Esophagus muscularis mucosa (tissue), 4 donors: Measurements from ENCODE around the gene DOCK1. TPM values are rescaled to one million over a fixed set of nuclear protein-coding genes. Genes with fewer than 3 reads are reported as not detected.

Experiments used
- DNase-seq: peaks from one replicate; pipeline ENCODE4 v3.0.0-alpha.2; 2017; ENCODE audit errors: extremely low spot score
- H3K27ac ChIP-seq, 4 donors: fragments of 200-600 bp; sonication (generic); replicated peaks in 1 of 4; 1 replicate in 3 of 4; 2 replicates in 1 of 4; pipeline ENCODE4 v1.5.1; 2016 to 2019; ENCODE audit warnings: mild to moderate bottlenecking in 1 of 4
- H3K27me3 ChIP-seq, 4 donors: fragments of 200-600 bp; sonication (generic); one replicate each; pipeline versions ENCODE4 v1.5.1 to v1.6.0; 2016 to 2019
- H3K36me3 ChIP-seq, 4 donors: fragments of 200-600 bp; sonication (generic); one replicate each; pipeline ENCODE4 v1.5.1; 2016 to 2019
- H3K4me1 ChIP-seq, 4 donors: fragments of 200-600 bp; sonication (generic); one replicate each; pipeline ENCODE4 v1.5.1; 2016 to 2019
- H3K4me3 ChIP-seq, 4 donors: fragments of 200-600 bp; sonication (generic); 1 replicate in 2 of 4; 2 replicates in 2 of 4; pipeline ENCODE4 v1.5.1; 2016 to 2019; ENCODE audit warnings: mild to moderate bottlenecking in 4 of 4, moderate library complexity in 1 of 4
- H3K9me3 ChIP-seq, 4 donors: fragments of 200-600 bp; sonication (generic); 1 replicate in 3 of 4; 2 replicates in 1 of 4; pipeline ENCODE4 v1.5.1; 2016 to 2019
- EP300 ChIP-seq: sonication (generic); formaldehyde crosslinking; IDR thresholded peaks from one replicate; pipeline ENCODE4 v1.6.1; 2017; ENCODE audit warnings: antibody characterized with exemption
- POLR2A ChIP-seq: fragments of 450-650 bp; IDR thresholded peaks from one replicate; pipeline ENCODE4 v1.6.1; 2017; ENCODE audit warnings: antibody characterized with exemption, moderate library complexity, mild to moderate bottlenecking, low read depth
- POLR2AphosphoS5 ChIP-seq, 2 donors: sonication (generic); formaldehyde crosslinking; IDR thresholded peaks; one replicate each; pipeline ENCODE4 v1.6.1; 2017; ENCODE audit warnings: antibody characterized with exemption in 2 of 2
- WGBS: methylation state at CpG from one replicate; pipeline ENCODE4 v1.1.5; 2018; 5-methylcytosine and 5-hydroxymethylcytosine counted together
- intact Hi-C: fragments of 100-400 bp; cut with DNase I; formaldehyde crosslinking; loops from one replicate; pipeline ENCODE4 v1.15.1; 2023
- total RNA-seq, 4 donors: library from RNA; depleted of rRNA; stranded (reverse); fragments of >200 nt; gene quantifications; one replicate each; pipeline versions ENCODE4 v1.1.0 to v1.2.1, GENCODE V29; 2016
- TF ChIP-seq, protein P1 (sequence below), 3 experiments: fragments of 200-600 bp in 2 of 3; fragments of 450-650 bp in 1 of 3; sonication (generic) in 2 of 3; IDR thresholded peaks; one replicate each; pipeline ENCODE4 v1.5.1; 2017 to 2019; ENCODE audit warnings: antibody characterized with exemption in 3 of 3, mild to moderate bottlenecking in 2 of 3, moderate library complexity in 1 of 3

The DOCK1 gene
- total RNA-seq, result 10 to 100 TPM; 41.4 to 60.3 (median 55.3) TPM

DNA sequence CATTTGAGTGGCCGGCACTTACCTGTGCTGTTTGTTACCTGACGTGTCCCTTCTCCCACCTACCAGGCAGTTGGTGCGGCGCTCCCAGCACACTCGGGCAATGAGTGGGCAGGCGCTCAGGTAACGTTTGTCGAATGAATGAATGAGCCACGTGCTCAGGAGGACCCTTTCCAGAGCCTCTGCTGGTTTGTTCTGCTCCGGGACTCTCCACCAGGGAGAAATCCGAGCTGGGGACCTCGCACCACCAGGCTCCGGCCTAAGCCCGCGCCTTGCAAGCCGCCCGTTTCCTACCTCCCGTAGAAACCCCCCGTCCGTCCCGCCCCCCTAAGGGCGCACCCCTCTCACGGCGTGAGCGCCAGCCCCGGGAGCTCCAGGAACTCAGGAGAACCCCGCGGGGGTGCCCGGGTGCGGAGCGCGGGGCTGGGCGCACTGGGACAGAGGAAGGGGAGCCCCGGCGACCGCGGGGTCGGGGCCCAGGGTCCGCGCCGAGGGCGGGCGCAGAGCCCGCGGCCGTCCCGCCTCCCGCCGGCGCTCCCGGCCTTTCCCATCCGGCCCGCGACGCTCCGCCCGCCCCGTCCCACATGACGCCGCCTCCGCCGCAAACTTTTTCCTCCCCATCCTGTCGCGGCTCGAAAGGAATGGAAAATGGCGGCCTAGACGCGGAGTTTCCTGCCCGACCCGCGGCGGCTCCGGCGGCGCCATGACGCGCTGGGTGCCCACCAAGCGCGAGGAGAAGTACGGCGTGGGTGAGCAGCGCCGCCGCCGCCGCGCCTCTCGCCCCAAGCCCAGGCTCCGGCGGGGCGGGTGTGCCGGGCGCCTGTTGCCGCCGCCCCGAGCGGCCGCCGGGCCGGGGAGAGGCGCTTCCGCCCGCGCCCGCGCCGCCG is at the start of gene DOCK1:
DOCK1 (plus strand) TSS at position 611 of the 884 bp plus-strand sequence; CDS start at position 701, 90 bp downstream.
- no peaks in the 10 kb centered on the region for H3K27me3 ChIP-seq
- no peaks in the 10 kb centered on the region for H3K9me3 ChIP-seq
- peak within 1 kb of the TSS; percentile 73 to 97 (median 86) for H3K4me3 ChIP-seq
- TF ChIP-seq, protein P1, sequence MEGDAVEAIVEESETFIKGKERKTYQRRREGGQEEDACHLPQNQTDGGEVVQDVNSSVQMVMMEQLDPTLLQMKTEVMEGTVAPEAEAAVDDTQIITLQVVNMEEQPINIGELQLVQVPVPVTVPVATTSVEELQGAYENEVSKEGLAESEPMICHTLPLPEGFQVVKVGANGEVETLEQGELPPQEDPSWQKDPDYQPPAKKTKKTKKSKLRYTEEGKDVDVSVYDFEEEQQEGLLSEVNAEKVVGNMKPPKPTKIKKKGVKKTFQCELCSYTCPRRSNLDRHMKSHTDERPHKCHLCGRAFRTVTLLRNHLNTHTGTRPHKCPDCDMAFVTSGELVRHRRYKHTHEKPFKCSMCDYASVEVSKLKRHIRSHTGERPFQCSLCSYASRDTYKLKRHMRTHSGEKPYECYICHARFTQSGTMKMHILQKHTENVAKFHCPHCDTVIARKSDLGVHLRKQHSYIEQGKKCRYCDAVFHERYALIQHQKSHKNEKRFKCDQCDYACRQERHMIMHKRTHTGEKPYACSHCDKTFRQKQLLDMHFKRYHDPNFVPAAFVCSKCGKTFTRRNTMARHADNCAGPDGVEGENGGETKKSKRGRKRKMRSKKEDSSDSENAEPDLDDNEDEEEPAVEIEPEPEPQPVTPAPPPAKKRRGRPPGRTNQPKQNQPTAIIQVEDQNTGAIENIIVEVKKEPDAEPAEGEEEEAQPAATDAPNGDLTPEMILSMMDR (IDR thresholded peaks at IDR 0.05), result no peak
- TF ChIP-seq EP300 (no peak), POLR2A (no peak), POLR2AphosphoS5 (IDR thresholded peaks at IDR 0.05) (peak; percentile 40 to 44)
- peak within 1 kb of the TSS; percentile 74 to 86 (median 83) for H3K27ac ChIP-seq
- no peaks in the 10 kb centered on the region for H3K36me3 ChIP-seq
- 1% methylated on average over 44 of the region's 108 CpGs for WGBS
- H3K4me1 ChIP-seq, result peaks cover 21 to 48% (median 33%) of the 10 kb centered on the region in 4 donors
- DNase-seq, result no peak
- intact Hi-C loops, result loop anchor here (10.0 kb wide), 1 partner anchor 120 kb away; no protein-coding TSS in a partner anchor

DNA sequence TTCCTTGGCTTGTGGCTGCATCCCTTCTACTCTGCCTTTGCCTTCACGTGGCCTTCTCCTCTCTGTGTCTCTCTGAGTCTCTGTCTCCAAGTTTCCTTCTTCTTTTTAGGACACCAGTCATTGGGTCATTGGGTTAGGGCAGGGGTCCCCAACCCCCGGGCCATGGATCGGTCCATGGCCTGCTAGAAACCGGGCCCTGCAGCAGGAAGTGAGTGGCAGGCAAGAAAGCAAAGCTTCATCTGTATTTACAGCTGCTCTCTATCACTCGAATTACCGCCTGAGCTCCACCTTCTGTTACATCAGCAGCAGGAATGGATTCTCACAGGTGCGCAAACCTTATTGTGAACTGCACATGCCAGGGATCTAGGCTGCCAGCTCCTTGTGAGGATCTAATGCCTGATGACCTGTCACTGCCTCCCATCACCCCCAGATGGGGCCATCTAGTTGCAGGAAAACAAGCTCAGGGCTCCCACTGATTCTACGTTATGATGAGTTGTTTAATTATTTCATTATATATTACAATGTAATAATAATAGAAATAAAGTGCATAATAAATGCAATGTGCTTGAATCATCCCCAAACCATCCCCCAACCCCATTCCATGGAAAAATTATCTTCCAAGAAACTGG is 47.9 kb upstream of the DOCK1 start:
- WGBS, result 90% methylated on average over 8 of the region's 8 CpGs
- TF ChIP-seq, protein P1 (IDR thresholded peaks at IDR 0.05), result no peak
- TF ChIP-seq POLR2A (no peak), EP300 (no peak), POLR2AphosphoS5 (IDR thresholded peaks at IDR 0.05) (no peak)
- Histone ChIP-seq H3K27ac (no peak overlapping the region), H3K4me3 (no peak overlapping the region), H3K9me3 (peaks cover 0 to 10% (median 3%) of the 10 kb centered on the region in 4 donors), H3K27me3 (no peaks in the 10 kb centered on the region), H3K36me3 (no peaks in the 10 kb centered on the region), H3K4me1 (no peaks in the 10 kb centered on the region)
- DNase-seq, result no peak
- intact Hi-C loops, result no loop called here

DNA sequence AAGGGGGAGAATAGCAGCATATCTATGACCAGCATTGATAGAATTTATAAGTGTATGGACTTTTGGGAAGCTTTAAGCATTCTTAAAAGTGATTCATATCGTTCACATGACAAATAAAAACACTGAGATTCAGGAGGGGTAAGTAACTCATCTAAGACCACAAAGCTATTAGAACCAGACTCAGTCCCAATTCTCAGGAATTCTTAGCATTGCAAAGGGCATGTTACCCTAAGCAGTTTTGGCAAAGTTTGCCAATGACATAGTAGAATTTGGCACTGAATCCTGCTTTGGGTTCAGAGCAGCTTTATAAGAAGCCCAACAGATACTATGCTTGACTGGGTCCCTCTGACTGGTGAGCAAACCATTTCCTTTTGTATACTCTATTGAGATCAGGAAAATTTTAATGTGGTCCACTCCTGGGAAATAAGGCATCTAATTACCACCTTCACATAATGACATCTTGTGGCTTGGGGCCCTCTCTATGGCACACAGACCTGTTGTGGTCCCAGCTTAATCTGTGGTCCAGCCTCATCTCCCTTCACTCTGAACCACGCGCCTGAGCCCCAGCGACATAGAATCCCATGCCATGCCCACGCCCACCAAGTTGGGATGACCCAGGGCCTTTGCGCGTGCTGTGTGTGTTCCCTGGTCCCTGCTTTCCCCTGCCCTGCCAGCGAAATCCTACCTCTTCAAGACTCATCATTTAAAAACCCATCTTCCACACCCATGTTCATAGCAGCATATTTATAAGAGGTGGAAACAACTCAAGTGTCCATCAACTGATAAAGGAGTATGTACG is 37.5 kb upstream of the DOCK1 start:
- 86% methylated on average over 9 of the region's 9 CpGs for WGBS
- no peaks in the 10 kb centered on the region for H3K27me3 ChIP-seq
- intact Hi-C loops, result no loop called here

DNA sequence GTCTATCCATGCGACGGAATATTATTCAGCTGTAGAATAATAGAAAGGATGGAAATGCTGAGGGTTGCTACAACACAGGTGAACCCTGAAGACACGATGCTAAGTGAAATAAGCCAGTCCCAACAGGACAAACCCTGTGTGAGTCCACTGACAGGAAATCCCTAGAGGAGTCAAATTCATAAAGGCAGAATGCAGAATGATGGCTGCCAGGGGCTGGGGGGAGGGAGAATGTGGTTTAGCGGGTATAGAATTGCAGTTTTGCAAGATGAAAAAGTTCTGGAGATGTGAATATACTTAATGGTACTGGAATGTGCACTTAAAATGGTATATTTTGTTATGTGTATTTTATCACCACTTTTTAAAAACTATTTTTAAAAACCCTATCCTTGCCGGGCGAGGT is 36.9 kb upstream of the DOCK1 start:
- intact Hi-C loops, result no loop called here
- Histone ChIP-seq H3K4me3 (no peak overlapping the region), H3K27me3 (no peaks in the 10 kb centered on the region), H3K9me3 (no peaks in the 10 kb centered on the region), H3K27ac (no peak overlapping the region), H3K4me1 (no peaks in the 10 kb centered on the region), H3K36me3 (no peaks in the 10 kb centered on the region)
- TF ChIP-seq, protein P1 (IDR thresholded peaks at IDR 0.05), result no peak
- no peak for TF ChIP-seq EP300
- no peak for TF ChIP-seq POLR2AphosphoS5 (IDR thresholded peaks at IDR 0.05)
- TF ChIP-seq POLR2A, result no peak
- no peak for DNase-seq
- 84% methylated on average over 6 of the region's 6 CpGs for WGBS

More for the DNA sequence above, 37.5 kb upstream of the DOCK1 start:
- DNase-seq, result no peak
- Histone ChIP-seq H3K4me3 (no peak overlapping the region), H3K9me3 (peaks cover 0 to 3% (median 0%) of the 10 kb centered on the region in 4 donors), H3K4me1 (no peaks in the 10 kb centered on the region), H3K36me3 (no peaks in the 10 kb centered on the region), H3K27ac (no peak overlapping the region)
- TF ChIP-seq POLR2AphosphoS5 (IDR thresholded peaks at IDR 0.05) (no peak), POLR2A (no peak), EP300 (no peak)
- TF ChIP-seq, protein P1 (IDR thresholded peaks at IDR 0.05), result no peak
